ENCODE measurements around the gene GOLGA6A. TPM values are rescaled to one million over a fixed set of nuclear protein-coding genes. Genes with fewer than 3 reads are reported as not detected.

GOLGA6A gene
- total RNA-seq, 1 donor from 2014 or later, result 0.08 TPM

GRCh38 chr15:74036271-74037170 is 45.8 kb downstream of the GOLGA6A start:
- no peak for ATAC-seq

DNA sequence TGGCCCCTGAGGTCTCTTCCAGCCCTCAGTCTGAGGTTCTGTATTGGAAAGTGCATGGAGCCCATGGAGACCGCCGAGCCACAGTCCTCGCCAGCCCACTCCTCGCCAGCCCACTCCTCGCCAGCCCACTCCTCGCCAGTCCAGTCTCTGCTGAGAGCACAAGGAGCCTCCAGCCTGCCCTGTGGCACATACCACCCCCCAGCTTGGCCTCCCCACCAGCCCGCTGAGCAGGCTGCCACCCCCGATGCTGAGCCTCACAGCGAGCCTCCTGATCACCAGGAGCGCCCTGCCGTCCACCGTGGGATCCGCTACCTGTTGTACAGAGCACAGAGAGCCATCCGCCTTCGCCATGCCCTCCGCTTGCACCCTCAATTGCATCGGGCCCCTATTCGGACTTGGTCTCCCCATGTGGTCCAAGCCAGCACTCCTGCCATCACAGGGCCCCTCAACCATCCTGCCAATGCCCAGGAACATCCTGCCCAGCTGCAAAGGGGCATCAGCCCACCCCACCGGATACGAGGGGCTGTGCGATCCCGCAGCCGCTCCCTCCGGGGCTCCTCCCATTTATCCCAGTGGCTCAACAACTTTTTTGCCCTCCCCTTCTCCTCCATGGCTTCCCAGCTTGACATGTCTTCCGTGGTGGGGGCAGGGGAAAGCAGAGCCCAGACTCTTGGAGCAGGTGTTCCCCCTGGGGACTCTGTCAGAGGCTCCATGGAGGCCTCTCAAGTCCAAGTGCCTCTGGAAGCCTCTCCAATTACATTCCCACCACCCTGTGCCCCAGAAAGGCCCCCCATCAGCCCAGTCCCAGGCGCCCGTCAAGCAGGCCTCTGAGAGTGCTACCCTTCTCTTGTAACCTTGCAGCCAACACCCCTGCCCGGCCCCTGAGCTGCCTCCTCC is 47.0 kb downstream of the GOLGA6A start:
- no peak for ATAC-seq

DNA sequence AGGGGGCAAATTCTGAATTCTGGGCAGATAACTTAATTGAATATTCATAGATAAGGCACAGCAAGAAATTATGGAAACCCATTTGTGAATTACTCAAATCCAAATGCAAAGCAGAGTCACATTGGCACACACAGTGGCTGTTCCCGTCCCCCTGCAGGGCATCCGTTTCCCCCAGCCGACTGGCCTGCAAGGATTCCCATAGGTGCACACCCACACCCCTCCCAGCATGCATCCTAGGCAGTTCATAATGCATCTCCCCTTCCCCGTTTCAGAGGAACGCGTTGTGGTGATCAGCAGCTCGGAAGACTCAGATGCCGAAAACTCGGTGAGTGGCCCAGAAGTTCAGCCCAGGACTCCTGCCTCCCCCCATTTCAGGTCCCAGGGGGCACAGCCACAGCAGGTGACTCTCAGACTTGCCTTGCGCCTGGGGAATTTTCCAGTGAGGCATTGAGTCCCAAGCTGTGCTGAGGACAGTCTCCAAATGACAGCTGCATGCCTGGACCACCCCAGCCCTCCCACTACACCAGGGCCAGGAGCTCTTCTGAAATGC is 48.1 kb downstream of the GOLGA6A start:
- ATAC-seq, result no peak

GRCh38 chr15:74032606-74033561 is 49.5 kb downstream of the GOLGA6A start:
- ATAC-seq, result peak; percentile 14

DNA sequence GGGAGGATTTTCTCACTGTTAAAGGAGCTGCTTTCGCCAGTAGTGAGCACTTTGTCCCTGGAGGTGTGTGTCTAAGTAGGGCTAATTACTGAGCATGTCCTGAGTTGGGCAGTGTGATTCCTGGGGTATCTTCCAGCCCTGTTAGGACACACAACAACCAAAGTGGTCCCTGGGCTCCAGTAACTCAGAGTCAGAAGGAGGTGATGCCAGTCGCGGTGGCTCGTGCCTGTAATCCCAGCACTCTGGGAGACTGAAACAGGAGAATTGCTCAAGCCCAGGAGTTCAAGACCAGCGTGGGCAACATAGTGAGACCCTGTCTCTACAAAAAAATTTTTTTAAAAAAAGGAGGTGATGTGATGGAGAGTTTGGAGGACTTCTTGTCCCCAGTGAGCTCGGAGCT is 50.3 kb downstream of the GOLGA6A start:
- no peak for ATAC-seq

GRCh38 chr15:74028646-74029045 is 53.7 kb downstream of the GOLGA6A start:
- ATAC-seq, result no peak

GRCh38 chr15:74027688-74028087 is 54.7 kb downstream of the GOLGA6A start:
- no peak for ATAC-seq

DNA sequence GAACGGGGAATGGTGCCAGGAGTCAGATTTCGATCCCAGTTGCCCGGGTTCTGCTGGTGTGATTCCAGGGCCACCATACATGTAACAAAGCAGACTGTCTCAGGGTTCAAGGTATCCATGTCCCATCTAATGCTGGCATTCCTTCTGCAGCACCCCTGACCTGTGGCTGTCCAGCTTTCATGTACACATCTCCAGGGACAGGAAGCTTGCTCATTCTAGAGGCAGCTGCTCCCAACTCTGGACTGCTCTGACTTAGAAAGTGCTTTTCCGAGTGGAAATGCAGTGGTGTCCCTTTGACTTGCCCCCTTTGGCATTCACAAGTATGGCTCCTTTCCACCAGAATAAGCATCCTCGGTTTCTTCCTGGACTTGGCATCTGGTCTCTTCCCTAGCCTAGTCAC is 56.9 kb downstream of the GOLGA6A start:
- ATAC-seq, result peak; percentile 22

DNA sequence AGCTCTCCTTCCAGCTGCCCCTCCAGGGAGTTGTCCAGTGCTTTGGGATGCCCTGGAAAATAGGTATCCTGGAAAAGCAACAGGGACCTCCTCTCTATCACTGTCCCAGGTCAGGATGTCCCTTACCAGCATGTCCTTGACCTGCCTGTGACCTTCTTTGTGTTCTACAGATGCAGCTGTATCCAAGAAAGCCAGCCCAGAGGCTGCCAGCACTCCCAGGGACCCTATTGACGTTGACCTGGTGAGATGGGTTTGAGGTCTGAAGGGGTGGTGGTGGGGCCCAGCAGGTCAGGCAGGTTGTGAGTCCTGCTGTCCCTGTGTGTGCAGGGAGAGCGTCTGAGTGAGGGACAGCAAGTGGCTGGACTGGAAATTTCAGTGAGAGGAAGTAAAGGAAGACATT is 57.7 kb downstream of the GOLGA6A start:
- no peak for ATAC-seq

DNA sequence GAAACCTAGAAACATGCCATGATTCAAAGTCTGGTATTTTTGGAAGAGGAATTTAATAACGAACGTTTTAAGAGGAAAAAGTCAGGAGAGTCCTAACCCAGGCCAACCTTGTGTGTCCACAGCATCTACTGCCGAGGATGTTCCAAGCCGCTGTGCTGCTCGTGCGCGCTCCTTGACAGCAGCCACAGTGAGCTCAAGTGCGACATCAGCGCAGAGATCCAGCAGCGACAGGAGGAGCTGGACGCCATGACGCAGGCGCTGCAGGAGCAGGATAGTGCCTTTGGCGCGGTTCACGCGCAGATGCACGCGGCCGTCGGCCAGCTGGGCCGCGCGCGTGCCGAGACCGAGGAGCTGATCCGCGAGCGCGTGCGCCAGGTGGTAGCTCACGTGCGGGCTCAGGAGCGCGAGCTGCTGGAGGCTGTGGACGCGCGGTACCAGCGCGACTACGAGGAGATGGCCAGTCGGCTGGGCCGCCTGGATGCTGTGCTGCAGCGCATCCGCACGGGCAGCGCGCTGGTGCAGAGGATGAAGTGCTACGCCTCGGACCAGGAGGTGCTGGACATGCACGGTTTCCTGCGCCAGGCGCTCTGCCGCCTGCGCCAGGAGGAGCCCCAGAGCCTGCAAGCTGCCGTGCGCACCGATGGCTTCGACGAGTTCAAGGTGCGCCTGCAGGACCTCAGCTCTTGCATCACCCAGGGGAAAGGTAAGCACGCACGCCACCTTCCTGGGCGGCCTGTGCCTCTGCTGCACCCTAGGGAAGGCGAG is 59.5 kb downstream of the GOLGA6A start:
- no peak for ATAC-seq

Other genes starting within 250 kb of the GOLGA6A start
- not detected for gene TBC1D21, start 209.0 kb downstream of the GOLGA6A start, total RNA-seq
- gene LOXL1, start 156.1 kb downstream of the GOLGA6A start, total RNA-seq, result 5.8 TPM
- gene STOML1, start 90.3 kb downstream of the GOLGA6A start, total RNA-seq, result 10.4 TPM
- 28.8 TPM for gene PML, start 87.8 kb downstream of the GOLGA6A start, total RNA-seq
- gene ISLR2, start 48.0 kb upstream of the GOLGA6A start, total RNA-seq, result 0.16 TPM
- 2.2 TPM for gene ISLR, start 91.2 kb upstream of the GOLGA6A start, total RNA-seq
- gene STRA6, start 120.2 kb upstream of the GOLGA6A start, total RNA-seq, result 1.5 TPM
- 0.32 TPM for gene CCDC33, start 153.8 kb upstream of the GOLGA6A start, total RNA-seq